Inflammatory macrophage (primary cell): ENCODE results near the gene GTF3C1.
A peak's percentile ranks its signal among the peaks of the same experiment; 100 is the strongest.

Experiments
- DNase-seq, 2 donors: peaks; one replicate each; pipeline ENCODE4 v3.0.0-alpha.2; 2020 to 2022

The GTF3C1 gene

GRCh38 chr16:27421961-27422740, 127.6 kb downstream of the GTF3C1 start:
- DNase-seq: no peak

DNA sequence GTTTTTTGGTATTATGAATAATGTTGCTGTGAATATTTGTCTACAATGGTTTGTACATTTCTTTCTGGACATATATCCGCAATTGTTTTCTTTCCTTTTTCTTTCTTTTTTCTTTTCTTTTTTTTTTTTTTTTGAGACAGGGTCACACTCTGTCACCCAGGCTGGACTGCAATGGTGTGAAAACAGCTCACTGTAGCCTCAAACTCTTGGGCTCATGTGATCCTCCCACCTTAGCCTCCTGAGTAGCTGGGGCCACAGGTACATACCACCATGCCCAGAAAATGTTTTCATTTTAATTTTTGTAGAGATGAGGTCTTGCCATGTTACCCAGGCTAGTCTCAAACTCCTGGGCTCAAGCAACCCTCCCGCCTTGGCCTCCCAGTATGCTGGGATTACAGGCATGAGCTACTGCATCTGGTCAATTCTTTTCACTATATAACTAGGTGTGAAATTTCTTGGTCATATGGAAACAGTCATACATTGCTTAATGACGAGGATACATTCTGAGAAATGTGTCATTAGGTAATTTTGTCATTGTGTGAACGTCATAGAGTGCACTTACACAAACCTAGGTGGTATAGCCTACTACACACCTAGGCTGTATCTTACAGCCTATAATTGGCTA, 132.6 kb downstream of the GTF3C1 start:
- no peak for DNase-seq

DNA sequence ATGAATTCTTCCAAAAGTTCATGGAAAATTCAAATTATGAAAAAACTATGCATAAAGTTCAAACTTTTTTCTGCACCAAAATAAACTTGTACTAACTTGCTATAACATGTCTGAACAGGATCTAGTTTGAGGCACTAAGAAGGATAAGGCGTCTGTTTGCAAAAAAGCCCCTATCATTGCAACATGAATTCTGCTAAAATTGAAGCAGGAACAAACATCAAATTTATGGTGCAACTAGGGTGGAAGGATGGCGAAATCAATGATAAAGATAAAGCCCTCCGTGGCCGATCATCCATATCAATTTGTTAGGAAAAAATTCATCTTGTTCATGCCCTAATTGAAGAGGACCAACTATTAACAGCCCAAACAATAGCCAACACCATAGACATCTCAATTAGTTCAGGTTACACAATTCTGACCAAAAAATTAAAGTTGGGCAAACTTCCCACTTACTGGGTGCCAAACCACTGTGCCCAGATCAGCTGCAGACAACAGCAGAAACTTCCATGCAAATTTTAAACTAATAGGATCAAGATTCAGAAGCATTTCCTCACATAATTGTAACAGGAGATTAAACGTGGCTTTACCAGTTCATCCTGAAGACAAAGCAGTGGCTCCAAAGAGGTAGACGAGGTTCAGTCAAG, 134.8 kb downstream of the GTF3C1 start:
- DNase-seq: peak; percentile 82 to 84

GRCh38 chr16:27413956-27414355, 135.8 kb downstream of the GTF3C1 start:
- DNase-seq: peak in 1 of 2 donors; percentile 58

DNA sequence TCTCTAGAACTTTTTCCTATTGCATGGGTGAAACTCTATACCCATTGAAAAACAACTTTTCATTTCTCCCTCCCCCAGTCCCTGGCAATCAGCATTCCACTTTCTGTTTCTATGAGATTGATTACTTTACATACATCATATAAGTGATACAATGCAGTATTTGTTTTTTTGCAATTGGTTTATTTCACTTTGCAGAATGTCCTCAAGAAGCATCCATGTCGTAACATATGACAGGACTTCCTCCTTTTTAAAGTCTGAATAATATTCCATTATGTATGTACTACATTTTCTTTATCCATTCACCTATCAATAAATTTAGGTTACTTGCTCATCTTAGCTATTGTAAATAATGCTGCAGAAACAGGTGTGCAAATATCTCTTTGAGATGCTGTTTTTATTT, 139.0 kb downstream of the GTF3C1 start:
- peak; percentile 42 to 60 for DNase-seq
